Neuron (in vitro differentiated cells): ENCODE data around the gene SEL1L2.

Source experiments
- H2AFZ ChIP-seq: one replicate; pipeline ENCODE4 v1.6.1; 2013; ENCODE audit warnings: low read depth, mild to moderate bottlenecking, inconsistent platforms, low read length, moderate library complexity
- H3K27me3 ChIP-seq: one replicate; pipeline ENCODE4 v1.6.1; 2013; ENCODE audit warnings: low read length; ENCODE audit not compliant: insufficient read depth
- H3K36me3 ChIP-seq: one replicate; pipeline ENCODE4 v1.6.1; 2013; ENCODE audit warnings: low read length; ENCODE audit not compliant: insufficient read depth
- H3K4me1 ChIP-seq: one replicate; pipeline ENCODE4 v1.6.1; 2013; ENCODE audit warnings: low read length; ENCODE audit not compliant: insufficient read depth
- H3K4me3 ChIP-seq: 2 replicates; pipeline ENCODE4 v1.5.1; 2013; ENCODE audit warnings: mild to moderate bottlenecking, low read length, moderate library complexity
- H3K9me3 ChIP-seq: one replicate; pipeline ENCODE4 v1.6.1; 2013; ENCODE audit warnings: low read length

The SEL1L2 gene

GRCh38 chr20:13855613-13856012 is 134.8 kb downstream of the SEL1L2 start:
- no peaks in the 10 kb centered on the region for H3K36me3 ChIP-seq
- H3K4me3 ChIP-seq, result no peak overlapping the region
- peaks cover 11% of the 10 kb centered on the region for H3K4me1 ChIP-seq
- H2AFZ ChIP-seq, result no peak overlapping the region
- H3K27me3 ChIP-seq, result no peaks in the 10 kb centered on the region
- H3K9me3 ChIP-seq, result no peaks in the 10 kb centered on the region

DNA sequence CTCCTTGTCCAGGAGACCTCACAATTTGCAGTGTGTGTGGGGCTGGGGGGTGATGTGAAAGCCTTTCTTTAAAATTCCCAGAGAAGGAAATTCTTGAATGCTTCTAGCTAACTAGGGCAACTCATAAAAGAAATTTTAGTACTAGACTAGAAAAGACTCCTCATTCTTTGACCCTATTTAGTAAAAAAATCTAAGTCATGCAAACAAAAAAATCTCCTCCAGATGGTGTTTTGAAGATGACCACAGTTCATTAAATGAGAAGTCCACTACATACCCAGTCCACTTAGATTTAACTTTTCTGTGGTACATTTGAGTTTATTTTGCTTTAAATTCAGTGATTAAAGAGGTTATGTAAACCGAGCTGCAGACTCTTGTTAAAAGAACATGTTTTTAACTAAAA is 138.1 kb downstream of the SEL1L2 start:
- H3K27me3 ChIP-seq, result no peaks in the 10 kb centered on the region
- H3K4me3 ChIP-seq, result no peak overlapping the region
- H3K36me3 ChIP-seq, result no peaks in the 10 kb centered on the region
- peaks cover 3% of the 10 kb centered on the region for H3K9me3 ChIP-seq
- no peak overlapping the region for H2AFZ ChIP-seq
- peaks cover 11% of the 10 kb centered on the region for H3K4me1 ChIP-seq

- H3K36me3 ChIP-seq, result no peaks in the 10 kb centered on the region
- peaks cover 3% of the 10 kb centered on the region for H3K9me3 ChIP-seq
- H3K27me3 ChIP-seq, result no peaks in the 10 kb centered on the region
- peaks cover 11% of the 10 kb centered on the region for H3K4me1 ChIP-seq
- H3K4me3 ChIP-seq, result no peak overlapping the region
- H2AFZ ChIP-seq, result no peak overlapping the region
Measured at GRCh38 chr20:13851279-13851678, 139.1 kb downstream of the SEL1L2 start.

GRCh38 chr20:13844296-13844695 is 146.1 kb downstream of the SEL1L2 start:
- Histone ChIP-seq H3K4me3 (no peak overlapping the region), H3K9me3 (no peaks in the 10 kb centered on the region), H3K27me3 (no peaks in the 10 kb centered on the region), H3K36me3 (no peaks in the 10 kb centered on the region), H2AFZ (no peak overlapping the region), H3K4me1 (peaks cover 3% of the 10 kb centered on the region)

DNA sequence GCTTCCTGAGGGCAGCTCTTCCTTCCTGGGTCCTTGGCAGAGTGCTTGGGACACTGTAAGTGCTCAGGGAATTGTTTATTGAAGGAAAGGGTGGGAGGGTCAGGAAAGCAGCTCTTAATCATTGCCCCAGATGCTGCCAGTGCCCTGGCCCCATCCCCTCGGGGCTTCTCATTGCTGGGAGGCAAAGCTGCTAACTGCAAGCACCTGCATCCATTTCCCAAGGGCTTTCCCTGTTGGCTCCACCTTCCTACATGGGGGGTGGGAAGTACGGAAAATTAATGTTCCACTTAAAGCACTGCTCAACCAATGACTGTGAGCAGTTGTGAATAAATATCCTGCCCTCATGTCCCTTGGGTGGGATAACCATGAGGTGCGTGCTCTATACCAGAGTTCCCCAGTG is 149.2 kb downstream of the SEL1L2 start:
- Histone ChIP-seq H3K36me3 (no peaks in the 10 kb centered on the region), H2AFZ (no peak overlapping the region), H3K27me3 (no peaks in the 10 kb centered on the region), H3K4me3 (no peak overlapping the region), H3K9me3 (no peaks in the 10 kb centered on the region), H3K4me1 (peaks cover 3% of the 10 kb centered on the region)

DNA sequence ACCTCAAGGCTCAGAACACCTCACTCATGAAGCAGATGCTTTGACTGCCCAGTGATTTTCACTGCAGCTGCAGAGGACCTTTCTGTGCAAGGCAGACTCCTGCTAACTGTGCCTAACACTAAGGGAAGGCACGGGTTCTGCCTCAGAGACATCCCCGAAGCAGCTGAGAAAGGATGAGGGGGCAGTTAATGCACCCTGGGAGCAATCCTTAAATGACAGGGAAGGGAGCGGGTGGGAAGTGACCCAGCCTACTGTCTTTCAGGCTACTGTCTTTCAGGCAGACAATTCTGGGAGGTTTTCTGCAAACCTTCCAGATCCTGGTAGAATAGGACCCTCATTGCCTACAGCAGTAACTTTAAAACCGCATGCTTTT is 150.3 kb downstream of the SEL1L2 start:
- Histone ChIP-seq H2AFZ (no peak overlapping the region), H3K27me3 (no peaks in the 10 kb centered on the region), H3K36me3 (no peaks in the 10 kb centered on the region), H3K9me3 (no peaks in the 10 kb centered on the region), H3K4me3 (no peak overlapping the region), H3K4me1 (peaks cover 3% of the 10 kb centered on the region)

DNA sequence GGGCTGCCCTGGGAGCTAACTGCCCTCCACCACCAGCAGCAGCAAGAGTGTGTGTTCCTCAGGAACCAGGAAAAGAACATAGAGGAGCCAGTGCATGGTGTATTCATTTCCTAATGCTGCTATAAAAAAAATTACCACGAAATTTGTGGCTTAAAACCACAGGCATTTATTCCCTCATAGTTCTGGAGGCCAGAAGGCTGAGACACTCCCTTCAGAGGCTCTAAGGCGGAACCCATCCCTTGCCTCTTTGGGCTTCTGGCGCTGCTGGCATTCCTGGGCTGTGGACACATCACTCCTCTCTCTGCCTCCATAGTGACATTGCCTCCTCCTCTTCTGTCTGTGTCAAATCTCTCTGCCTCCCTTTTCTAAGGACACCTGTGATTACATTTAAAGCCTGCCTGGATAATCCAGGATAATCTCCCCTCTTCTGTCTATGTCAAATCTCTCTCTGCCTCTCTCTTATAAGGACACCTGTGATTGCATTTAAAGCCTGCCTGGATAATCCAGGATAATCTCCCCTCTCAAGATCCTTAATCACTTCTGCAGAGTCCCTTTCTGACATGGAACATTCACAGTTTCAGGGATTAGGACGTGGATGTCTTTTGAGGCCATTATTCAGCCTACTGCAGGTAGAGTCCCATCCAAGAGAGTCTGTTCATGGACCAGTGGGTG is 150.9 kb downstream of the SEL1L2 start:
- H3K36me3 ChIP-seq, result no peaks in the 10 kb centered on the region
- no peak overlapping the region for H2AFZ ChIP-seq
- no peak overlapping the region for H3K4me3 ChIP-seq
- no peaks in the 10 kb centered on the region for H3K9me3 ChIP-seq
- no peaks in the 10 kb centered on the region for H3K27me3 ChIP-seq
- peaks cover 3% of the 10 kb centered on the region for H3K4me1 ChIP-seq

DNA sequence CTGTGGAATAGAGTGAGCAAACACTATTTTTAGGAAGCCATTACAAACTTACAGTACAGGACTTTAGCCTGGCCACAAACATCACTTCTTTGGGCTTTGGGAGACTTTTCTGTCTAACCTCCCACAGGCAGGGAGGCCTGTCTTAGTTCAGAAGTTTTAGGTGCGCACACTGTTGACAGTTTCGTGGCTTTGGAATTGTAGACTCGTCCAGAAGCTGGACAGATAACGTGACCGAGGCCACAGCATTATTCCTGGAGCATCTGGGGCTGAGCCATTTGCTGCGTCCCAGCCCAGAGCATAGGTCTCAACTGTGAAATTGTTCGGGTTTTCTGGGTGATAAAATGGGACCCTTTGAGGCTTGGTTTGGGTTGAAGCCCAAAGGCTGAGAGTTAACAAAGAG is 151.8 kb downstream of the SEL1L2 start:
- no peak overlapping the region for H3K4me3 ChIP-seq
- H3K36me3 ChIP-seq, result no peaks in the 10 kb centered on the region
- H2AFZ ChIP-seq, result no peak overlapping the region
- H3K4me1 ChIP-seq, result peaks cover 3% of the 10 kb centered on the region
- no peaks in the 10 kb centered on the region for H3K27me3 ChIP-seq
- no peaks in the 10 kb centered on the region for H3K9me3 ChIP-seq

DNA sequence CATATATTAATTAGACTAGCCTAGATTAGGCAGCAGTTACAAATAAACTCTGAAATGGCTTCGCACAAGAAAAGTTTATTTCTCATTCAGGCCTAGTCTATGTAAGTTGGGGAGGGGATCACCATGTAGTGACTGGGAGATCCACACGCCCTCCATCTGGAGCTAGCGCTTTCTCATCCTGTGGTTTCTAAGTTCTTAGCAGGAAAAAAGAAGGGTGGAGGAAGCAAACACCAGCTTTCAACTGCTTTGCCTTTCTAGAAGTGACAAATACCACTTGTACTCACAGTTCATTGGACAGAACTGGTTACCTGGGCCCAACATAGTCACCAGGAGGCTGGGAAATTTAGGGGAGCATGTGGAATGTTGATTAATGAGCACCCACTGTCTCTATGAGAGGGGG is 158.9 kb downstream of the SEL1L2 start:
- Histone ChIP-seq H2AFZ (no peak overlapping the region), H3K27me3 (no peaks in the 10 kb centered on the region)

GRCh38 chr20:13825465-13825864 is 164.9 kb downstream of the SEL1L2 start:
- no peak overlapping the region for H2AFZ ChIP-seq
- H3K36me3 ChIP-seq, result peaks cover 2% of the 10 kb centered on the region
- no peaks in the 10 kb centered on the region for H3K27me3 ChIP-seq
- H3K4me3 ChIP-seq, result no peak overlapping the region
- no peaks in the 10 kb centered on the region for H3K4me1 ChIP-seq
- no peaks in the 10 kb centered on the region for H3K9me3 ChIP-seq

More for the DNA sequence above, 158.9 kb downstream of the SEL1L2 start:
- Histone ChIP-seq H3K4me1 (no peaks in the 10 kb centered on the region), H3K36me3 (no peaks in the 10 kb centered on the region), H3K9me3 (no peaks in the 10 kb centered on the region), H3K4me3 (no peak overlapping the region)

DNA sequence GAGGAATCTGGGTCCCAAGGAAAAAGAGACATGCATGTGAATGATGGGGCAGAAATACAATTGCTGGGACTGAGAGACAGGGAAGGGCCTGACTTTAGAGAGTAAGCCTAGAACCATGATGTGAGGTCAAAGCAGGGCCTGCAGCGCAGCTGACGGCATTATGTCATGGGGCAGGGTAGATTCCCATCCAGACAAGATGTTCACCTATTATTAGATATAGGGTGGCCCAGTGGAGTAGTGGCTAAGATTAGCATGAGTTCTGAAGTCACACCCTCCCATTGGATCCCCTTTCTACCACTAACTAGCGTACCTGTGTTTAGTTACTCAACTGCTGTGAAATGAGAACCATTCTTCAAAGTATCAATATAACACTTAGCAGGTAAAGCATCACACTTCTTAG is 166.0 kb downstream of the SEL1L2 start:
- no peak overlapping the region for H3K4me3 ChIP-seq
- no peak overlapping the region for H2AFZ ChIP-seq
- no peaks in the 10 kb centered on the region for H3K9me3 ChIP-seq
- no peaks in the 10 kb centered on the region for H3K4me1 ChIP-seq
- no peaks in the 10 kb centered on the region for H3K27me3 ChIP-seq
- peaks cover 2% of the 10 kb centered on the region for H3K36me3 ChIP-seq

GRCh38 chr20:13822459-13822858 is 168.0 kb downstream of the SEL1L2 start:
- Histone ChIP-seq H3K9me3 (no peaks in the 10 kb centered on the region), H2AFZ (no peak overlapping the region), H3K27me3 (no peaks in the 10 kb centered on the region), H3K4me1 (no peaks in the 10 kb centered on the region), H3K36me3 (peaks cover 14% of the 10 kb centered on the region), H3K4me3 (no peak overlapping the region)

- Histone ChIP-seq H3K4me1 (no peaks in the 10 kb centered on the region), H3K9me3 (no peaks in the 10 kb centered on the region), H3K27me3 (no peaks in the 10 kb centered on the region), H3K36me3 (peaks cover 19% of the 10 kb centered on the region), H3K4me3 (no peak overlapping the region), H2AFZ (no peak overlapping the region)
Measured at GRCh38 chr20:13821876-13822275, 168.5 kb downstream of the SEL1L2 start.
